Measurements from ENCODE around the gene OTX1. TPM values are rescaled to one million over a fixed set of nuclear protein-coding genes. Genes with fewer than 3 reads are reported as not detected.

OTX1 gene
- total RNA-seq, 1 donor from 2014 or later: 0.30 TPM

DNA sequence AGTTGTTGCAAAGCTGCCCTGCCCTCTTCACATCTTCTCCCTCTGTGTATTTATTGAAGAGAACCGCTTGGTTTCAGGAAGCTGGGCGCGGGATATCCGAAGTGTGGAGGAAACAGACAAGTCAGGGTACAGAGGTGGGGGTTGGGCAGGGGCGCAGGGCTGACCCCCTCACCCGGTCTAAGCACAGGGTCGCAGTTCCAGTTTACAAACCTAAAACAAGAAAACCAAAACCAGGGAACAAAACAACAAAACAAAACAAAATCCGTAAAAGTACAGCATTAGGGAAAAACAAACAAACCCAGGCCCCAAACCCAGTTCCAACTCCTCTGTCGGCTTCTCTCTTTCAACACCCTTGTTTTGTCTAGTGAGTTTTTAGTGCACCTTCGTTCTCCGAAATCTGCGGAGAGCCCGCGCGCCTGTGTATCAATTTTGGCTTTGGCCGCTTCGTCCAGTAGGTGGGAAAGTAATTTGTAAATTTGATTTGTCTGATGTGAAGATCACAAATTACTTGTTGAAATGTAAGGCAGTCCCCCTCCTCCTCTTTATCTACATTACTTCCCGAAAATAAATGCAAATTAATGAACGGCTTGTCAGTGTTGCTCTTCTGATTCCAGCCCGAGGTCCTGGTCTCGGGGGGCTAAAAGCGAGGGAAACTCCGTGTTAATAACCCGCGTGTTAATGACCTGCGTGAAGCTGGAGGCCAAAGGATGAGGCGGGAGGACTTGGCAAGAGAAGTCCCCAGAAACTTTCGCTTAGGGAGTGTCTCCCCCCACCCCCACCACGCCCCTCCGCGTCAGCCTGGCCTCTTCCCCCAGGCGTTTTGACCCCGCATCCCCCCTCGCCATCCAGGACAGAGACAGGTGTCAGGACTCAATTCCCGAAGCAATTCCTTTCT is 6.9 kb downstream of the OTX1 start:
- peaks cover 4% of the 10 kb centered on the region for H3K4me1 ChIP-seq (ENCODE audit: insufficient read depth, low read length)
- peaks cover 33% of the 10 kb centered on the region for H3K79me2 ChIP-seq (ENCODE audit: insufficient read depth, low read length)
- no peaks in the 10 kb centered on the region for H3K36me3 ChIP-seq (ENCODE audit: insufficient read depth, low read length)
- peaks cover 1% of the 10 kb centered on the region for H3K36me3 Mint-ChIP-seq (ENCODE audit: low read depth, unreplicated experiment)
- no peak overlapping the region for H3K27ac Mint-ChIP-seq (ENCODE audit: unreplicated experiment)
- H3K27me3 Mint-ChIP-seq (ENCODE audit: low read depth, unreplicated experiment): peaks cover 83% of the 10 kb centered on the region
- H3K4me3 Mint-ChIP-seq (ENCODE audit: unreplicated experiment): no peak overlapping the region
- H3K9me3 ChIP-seq (ENCODE audit: insufficient read depth, low read depth, low read length): no peaks in the 10 kb centered on the region
- H4K20me1 ChIP-seq (ENCODE audit: insufficient read depth, low read length): peaks cover 45% of the 10 kb centered on the region
- no peaks in the 10 kb centered on the region for H3K4me1 Mint-ChIP-seq (ENCODE audit: low read depth, unreplicated experiment)
- H3K4me3 ChIP-seq (ENCODE audit: insufficient read depth, low read depth, low read length): no peak overlapping the region
- peaks cover 22% of the 10 kb centered on the region for H3K9me3 Mint-ChIP-seq (ENCODE audit: unreplicated experiment)
- no peak overlapping the region for H2AFZ ChIP-seq (ENCODE audit: low read depth, low read length)
- DNase-seq (ENCODE audit: low read depth) (no peak), FAIRE-seq (no peak)
- H3K27me3 ChIP-seq (ENCODE audit: insufficient read depth, low read length): peaks cover 86% of the 10 kb centered on the region
- TF ChIP-seq CTCF (IDR thresholded peaks at IDR 0.05; ENCODE audit: insufficient read depth, low read depth, low read length) (no peak), EZH2 (IDR thresholded peaks at IDR 0.05; ENCODE audit: insufficient read depth, low read length) (peak; percentile 4)
- peak overlapping the region; percentile 53 for H3K4me2 ChIP-seq (ENCODE audit: low read length)
- H3K27ac ChIP-seq (ENCODE audit: low read depth, low read length): no peak overlapping the region
- no peak overlapping the region for H3K9ac ChIP-seq (ENCODE audit: low read length)

DNA sequence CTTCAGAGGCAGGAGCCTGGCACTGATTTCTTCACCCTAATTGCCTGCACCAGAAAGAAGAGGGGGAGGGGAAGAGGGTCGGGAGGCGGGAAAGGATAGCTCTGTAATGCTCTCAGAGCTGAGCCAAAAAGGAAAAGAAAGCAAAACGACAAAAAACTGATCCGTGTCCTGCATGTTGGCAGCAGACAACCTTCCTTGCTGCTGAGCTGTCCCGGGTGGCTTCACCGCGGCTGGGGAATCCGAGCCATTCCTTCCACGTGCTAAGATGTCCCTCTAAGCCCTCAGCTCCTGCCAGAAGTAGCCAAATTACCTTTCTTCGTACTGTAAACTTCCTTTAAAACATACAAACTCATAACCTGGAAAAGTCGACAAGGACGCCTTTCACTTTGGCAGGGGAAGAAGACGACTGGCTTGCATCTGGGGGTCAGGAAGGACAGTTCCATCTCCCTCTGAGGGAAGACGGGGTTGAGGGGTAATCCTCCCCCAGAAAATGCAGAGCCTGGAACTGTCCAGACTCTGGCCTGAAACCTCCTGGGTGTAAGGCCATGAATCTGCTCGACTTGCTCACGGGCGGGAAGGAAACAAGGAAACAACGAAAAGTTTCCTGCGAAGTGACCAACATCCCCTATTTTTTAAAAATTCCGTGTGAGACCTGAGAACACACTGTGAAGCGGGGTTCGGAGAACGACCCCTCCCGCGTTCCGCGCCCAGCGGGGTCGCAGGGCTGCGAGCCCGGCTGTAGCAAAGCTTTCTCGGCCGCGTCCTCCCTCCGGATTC is 7.7 kb downstream of the OTX1 start:
- Histone ChIP-seq H3K27me3 (ENCODE audit: insufficient read depth, low read length) (peaks cover 80% of the 10 kb centered on the region), H4K20me1 (ENCODE audit: insufficient read depth, low read length) (peaks cover 42% of the 10 kb centered on the region), H3K36me3 (ENCODE audit: insufficient read depth, low read length) (no peaks in the 10 kb centered on the region), H3K4me3 (ENCODE audit: insufficient read depth, low read depth, low read length) (no peak overlapping the region), H3K4me2 (ENCODE audit: low read length) (peak overlapping the region; percentile 53), H2AFZ (ENCODE audit: low read depth, low read length) (no peak overlapping the region), H3K9ac (ENCODE audit: low read length) (no peak overlapping the region), H3K4me1 (ENCODE audit: insufficient read depth, low read length) (peaks cover 4% of the 10 kb centered on the region), H3K79me2 (ENCODE audit: insufficient read depth, low read length) (peaks cover 25% of the 10 kb centered on the region), H3K27ac (ENCODE audit: low read depth, low read length) (no peak overlapping the region), H3K9me3 (ENCODE audit: insufficient read depth, low read depth, low read length) (no peaks in the 10 kb centered on the region)
- Mint-ChIP-seq H3K4me3 (ENCODE audit: unreplicated experiment) (peak overlapping the region; percentile 58), H3K4me1 (ENCODE audit: low read depth, unreplicated experiment) (no peaks in the 10 kb centered on the region), H3K36me3 (ENCODE audit: low read depth, unreplicated experiment) (peaks cover 1% of the 10 kb centered on the region), H3K27me3 (ENCODE audit: low read depth, unreplicated experiment) (peaks cover 81% of the 10 kb centered on the region), H3K9me3 (ENCODE audit: unreplicated experiment) (peaks cover 19% of the 10 kb centered on the region), H3K27ac (ENCODE audit: unreplicated experiment) (no peak overlapping the region)
- peak; percentile 14 for DNase-seq (ENCODE audit: low read depth)
- TF ChIP-seq EZH2 (IDR thresholded peaks at IDR 0.05; ENCODE audit: insufficient read depth, low read length) (no peak), CTCF (IDR thresholded peaks at IDR 0.05; ENCODE audit: insufficient read depth, low read depth, low read length) (no peak)
- no peak for FAIRE-seq
